ENCODE results near the gene FABP2.
"Not testable (repeated sequence)": the region's sequence is repeated elsewhere in the genome, so short reads cannot be mapped to it uniquely, and the experiment has no call there.

FABP2 gene

GRCh38 chr4:119321921-119322687, at the start of gene FABP2:
FABP2 (minus strand) TSS chr4:119322138; CDS start chr4:119322102, 36 bp downstream.
- DNase-seq (ENCODE audit: low spot score): no peak

DNA sequence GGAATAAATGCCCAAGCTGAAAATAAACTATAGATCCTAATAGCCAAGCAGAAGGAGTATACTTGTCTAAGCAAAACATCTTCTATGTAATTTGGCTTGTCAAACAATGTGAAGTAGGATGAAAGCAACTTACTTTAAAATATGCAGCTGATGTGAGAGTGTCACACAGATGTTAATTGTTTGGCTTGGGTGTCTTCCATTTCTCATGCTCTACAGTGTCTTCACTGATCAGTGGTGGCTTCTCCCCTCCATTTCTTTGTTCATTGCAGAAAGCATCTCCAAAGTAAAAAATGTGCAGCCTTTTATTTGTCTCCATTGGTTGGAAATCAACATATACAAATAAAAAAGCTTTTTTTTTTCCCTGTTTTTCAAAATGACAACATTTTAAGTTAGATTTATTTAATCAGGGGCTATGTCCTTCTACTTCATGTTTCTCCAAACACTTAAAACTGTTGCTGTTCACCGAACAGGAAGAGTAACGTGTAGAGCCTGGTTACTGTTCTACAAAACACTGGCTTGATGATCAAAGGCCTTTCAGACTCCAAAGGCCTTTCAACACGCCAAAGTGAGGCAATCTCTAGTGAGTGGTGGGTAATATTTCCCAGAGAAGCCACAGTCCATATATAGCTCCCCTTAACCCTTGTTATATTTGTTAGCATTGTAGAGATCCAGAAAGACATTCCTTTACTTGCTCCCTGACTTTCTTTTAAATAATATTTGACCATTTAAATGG, 49.2 kb upstream of the FABP2 start:
- DNase-seq (ENCODE audit: low spot score): not testable (repeated sequence)

- DNase-seq (ENCODE audit: low spot score): not testable (repeated sequence)
These were observed 48.5 kb upstream of the FABP2 start for GRCh38 chr4:119370392-119370791.

- not testable (repeated sequence) for DNase-seq (ENCODE audit: low spot score)
These were observed 44.9 kb upstream of the FABP2 start for GRCh38 chr4:119366802-119367201.

- DNase-seq (ENCODE audit: low spot score): not testable (repeated sequence)
These were observed 42.3 kb upstream of the FABP2 start for GRCh38 chr4:119364203-119364602.

GRCh38 chr4:119363372-119363771, 41.4 kb upstream of the FABP2 start:
- DNase-seq (ENCODE audit: low spot score): not testable (repeated sequence)

- DNase-seq (ENCODE audit: low spot score): not testable (repeated sequence)
These were observed 40.5 kb upstream of the FABP2 start for GRCh38 chr4:119362413-119362812.

- not testable (repeated sequence) for DNase-seq (ENCODE audit: low spot score)
These were observed 37.9 kb upstream of the FABP2 start for GRCh38 chr4:119359873-119360272.

DNA sequence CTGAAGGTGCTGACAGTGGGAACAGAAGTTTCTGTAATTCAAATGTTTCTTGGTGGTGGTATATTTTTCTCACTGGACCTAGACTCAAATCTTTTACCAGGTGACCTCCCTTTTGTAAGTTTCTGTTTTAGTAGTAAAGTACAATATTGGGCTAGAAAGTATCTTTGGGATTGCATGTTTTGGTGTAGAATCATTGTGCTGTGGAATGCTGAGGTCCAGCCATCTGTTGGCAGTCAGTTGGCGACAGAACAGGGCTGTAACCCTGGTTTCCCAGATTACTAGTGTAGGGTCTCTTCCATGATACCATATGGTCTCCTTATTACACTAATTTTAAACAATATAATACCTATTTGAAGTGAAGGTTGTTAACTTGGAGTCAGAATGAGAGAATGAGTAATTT, 34.9 kb upstream of the FABP2 start:
- peak; percentile 9 for DNase-seq (ENCODE audit: low spot score)

GRCh38 chr4:119356041-119356440, 34.1 kb upstream of the FABP2 start:
- not testable (repeated sequence) for DNase-seq (ENCODE audit: low spot score)

- DNase-seq (ENCODE audit: low spot score): not testable (repeated sequence)
These were observed 31.4 kb upstream of the FABP2 start for GRCh38 chr4:119353364-119353763.

- not testable (repeated sequence) for DNase-seq (ENCODE audit: low spot score)
These were observed 26.2 kb upstream of the FABP2 start for GRCh38 chr4:119348169-119348568.

- DNase-seq (ENCODE audit: low spot score): not testable (repeated sequence)
These were observed 21.4 kb upstream of the FABP2 start for GRCh38 chr4:119343293-119343692.

- DNase-seq (ENCODE audit: low spot score): not testable (repeated sequence)
These were observed 18.0 kb upstream of the FABP2 start for GRCh38 chr4:119339895-119340294.

- DNase-seq (ENCODE audit: low spot score): peak; percentile 1
These were observed 15.1 kb upstream of the FABP2 start for GRCh38 chr4:119337010-119337409.

DNA sequence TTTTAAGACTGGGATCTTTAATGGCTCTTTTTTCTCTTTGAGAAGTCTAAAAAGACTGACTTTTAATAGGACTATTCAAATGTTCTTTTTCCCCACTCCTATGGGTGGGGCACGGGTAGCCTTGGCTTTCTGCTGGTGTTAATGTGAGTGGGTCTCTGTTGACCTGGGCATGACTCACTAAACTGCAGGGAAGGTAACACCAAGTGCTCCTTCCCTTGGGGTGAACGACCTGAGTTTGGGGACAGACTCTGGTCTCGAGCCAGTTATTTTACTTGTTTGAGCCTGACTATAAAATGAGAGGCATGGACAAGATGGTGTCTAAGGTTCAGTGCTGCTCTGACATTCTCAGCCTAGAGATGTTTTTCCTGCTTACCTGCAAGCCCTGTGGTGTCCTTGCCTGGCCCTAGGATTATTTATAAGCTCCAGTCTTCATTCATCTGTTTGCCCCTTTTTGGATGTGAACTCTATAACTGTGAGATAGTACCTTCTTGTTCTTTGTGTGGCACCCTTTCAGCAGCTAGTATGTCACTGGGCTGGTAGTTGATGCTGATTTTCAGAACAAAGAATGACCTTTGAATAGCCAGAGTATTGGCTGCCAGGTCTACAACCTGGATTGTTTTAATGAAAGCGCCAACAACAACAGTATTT, 14.5 kb upstream of the FABP2 start:
- DNase-seq (ENCODE audit: low spot score): not testable (repeated sequence)

- DNase-seq (ENCODE audit: low spot score): no peak
These were observed 8.1 kb upstream of the FABP2 start for GRCh38 chr4:119329835-119330620.

- DNase-seq (ENCODE audit: low spot score): no peak
These were observed 6.8 kb upstream of the FABP2 start for GRCh38 chr4:119328695-119329094.

DNA sequence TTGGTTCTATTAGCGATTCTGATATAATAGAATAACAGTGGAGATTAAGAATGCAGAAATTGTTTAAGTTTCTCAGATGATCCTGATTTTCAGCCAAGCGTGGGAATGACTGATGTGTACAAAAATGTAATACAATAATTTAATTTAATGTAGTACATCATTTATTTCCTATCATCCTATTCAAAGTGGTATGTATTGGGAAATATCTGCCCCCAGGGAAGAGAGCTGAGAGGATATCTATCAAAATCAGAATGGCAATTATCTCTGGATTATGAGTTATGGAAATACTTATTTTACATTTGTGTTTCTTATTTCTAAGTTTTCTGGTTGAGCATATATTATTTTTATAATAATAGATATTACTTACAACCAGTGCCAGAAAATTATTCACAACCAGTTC, 3.9 kb downstream of the FABP2 start:
- DNase-seq (ENCODE audit: low spot score): no peak

DNA sequence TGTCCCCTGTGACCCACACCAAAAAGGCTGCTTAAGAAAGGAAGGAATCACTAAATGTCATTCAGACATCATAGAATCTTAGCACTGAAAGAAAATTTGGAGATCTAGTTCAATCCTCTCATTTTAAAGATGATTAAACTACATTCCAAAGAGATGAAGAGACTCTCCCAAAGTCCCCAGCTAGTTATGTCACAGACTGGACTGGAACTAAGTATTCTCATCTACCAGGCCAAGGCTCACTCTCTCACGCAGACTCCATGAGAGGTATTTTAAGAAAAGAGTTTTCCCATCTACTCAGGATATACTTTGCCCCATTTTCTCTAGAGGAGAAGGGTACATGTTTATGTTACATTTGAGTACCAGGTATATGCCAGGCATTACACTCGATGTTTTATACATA, 6.9 kb downstream of the FABP2 start:
- DNase-seq (ENCODE audit: low spot score): peak; percentile 27

- DNase-seq (ENCODE audit: low spot score): peak; percentile 29
These were observed 7.6 kb downstream of the FABP2 start for GRCh38 chr4:119314356-119314755.

- DNase-seq (ENCODE audit: low spot score): no peak
These were observed 8.7 kb downstream of the FABP2 start for GRCh38 chr4:119313237-119313636.
